Activated naive CD4-positive, alpha-beta T cell treated with anti-CD3 and anti-CD28 coated beads for 36 hours (primary cell): ENCODE measurements around the gene TRMT10B. TPM values are rescaled to one million over a fixed set of nuclear protein-coding genes. Genes with fewer than 3 reads are reported as not detected.
"Not testable (repeated sequence)": the region's sequence is repeated elsewhere in the genome, so short reads cannot be mapped to it uniquely, and the experiment has no call there.

Experiments used
- CTCF ChIA-PET: fragments of 350-600 bp; sonication (Branson Sonifier 250); formaldehyde crosslinking; loops from one replicate; lab custom pipeline; 2021; ENCODE audit warnings: antibody characterized with exemption; lab: Charles Lee
- DNase-seq: peaks from one replicate; pipeline ENCODE4 v3.0.0-alpha.2; 2020
- H3K27ac Mint-ChIP-seq: one replicate; pipeline ENCODE4 v1.8.0; 2021; ENCODE audit warnings: mild to moderate bottlenecking, mixed read lengths
- H3K27me3 Mint-ChIP-seq: one replicate; pipeline ENCODE4 v1.8.0; 2021; ENCODE audit warnings: low read depth, mixed read lengths
- H3K36me3 Mint-ChIP-seq: one replicate; pipeline ENCODE4 v1.8.0; 2021; ENCODE audit warnings: low read depth, mixed read lengths
- H3K4me1 Mint-ChIP-seq: one replicate; pipeline ENCODE4 v1.8.0; 2021; ENCODE audit warnings: low read depth, mixed read lengths
- H3K4me3 Mint-ChIP-seq: one replicate; pipeline ENCODE4 v1.8.0; 2021; ENCODE audit warnings: mild to moderate bottlenecking, moderate library complexity, mixed read lengths
- H3K9me3 Mint-ChIP-seq: one replicate; pipeline ENCODE4 v1.8.0; 2021; ENCODE audit warnings: mixed read lengths
- intact Hi-C: fragments of 100-400 bp; cut with micrococcal nuclease; formaldehyde crosslinking; loops from one replicate; pipeline ENCODE4 v1.15.1; 2023
- total RNA-seq, 2 experiments: library from RNA; stranded (reverse); gene quantifications; one replicate each; pipeline ENCODE4 v1.2.3, GENCODE V29; 2021

Gene TRMT10B
- total RNA-seq, 2 experiments from 2014 or later = 8.1 to 9.5 TPM

- DNase-seq, H3K27me3 Mint-ChIP-seq, H3K9me3 Mint-ChIP-seq, intact Hi-C loops, H3K4me3 Mint-ChIP-seq, H3K36me3 Mint-ChIP-seq, H3K27ac Mint-ChIP-seq: not testable (repeated sequence)
- H3K4me1 Mint-ChIP-seq = peaks cover 14% of the 10 kb centered on the region
- CTCF ChIA-PET = interaction anchor here (0.6 kb wide), 1 partner anchor 75 kb away, joined by 3 read pairs; no protein-coding TSS in a partner anchor
Measured at GRCh38 chr9:37809676-37810075, 56.1 kb downstream of the TRMT10B start.

GRCh38 chr9:37811906-37812476, 58.4 kb downstream of the TRMT10B start:
- intact Hi-C loops = no loop called here
- H3K27ac Mint-ChIP-seq = peak overlapping the region; percentile 32
- DNase-seq = no peak
- CTCF ChIA-PET = interaction anchor here (0.7 kb wide), 1 partner anchor 219 kb away, joined by 3 read pairs; no protein-coding TSS in a partner anchor
- H3K4me1 Mint-ChIP-seq = peaks cover 5% of the 10 kb centered on the region
- H3K4me3 Mint-ChIP-seq = no peak overlapping the region
- peaks cover 7% of the 10 kb centered on the region for H3K36me3 Mint-ChIP-seq
- no peaks in the 10 kb centered on the region for H3K27me3 Mint-ChIP-seq
- H3K9me3 Mint-ChIP-seq = no peaks in the 10 kb centered on the region

- Mint-ChIP-seq H3K4me3 (no peak overlapping the region), H3K27ac (no peak overlapping the region), H3K9me3 (no peaks in the 10 kb centered on the region), H3K27me3 (no peaks in the 10 kb centered on the region), H3K4me1 (peaks cover 6% of the 10 kb centered on the region), H3K36me3 (peaks cover 6% of the 10 kb centered on the region)
- DNase-seq = no peak
- CTCF ChIA-PET = interaction anchor here (1.0 kb wide), 1 partner anchor 18 kb away, joined by 3 read pairs; no protein-coding TSS in a partner anchor
- intact Hi-C loops = no loop called here
Measured at GRCh38 chr9:37812773-37813379, 59.3 kb downstream of the TRMT10B start.

- Mint-ChIP-seq H3K27ac (no peak overlapping the region), H3K9me3 (no peaks in the 10 kb centered on the region), H3K4me1 (peaks cover 1% of the 10 kb centered on the region), H3K36me3 (peaks cover 27% of the 10 kb centered on the region), H3K27me3 (no peaks in the 10 kb centered on the region), H3K4me3 (no peak overlapping the region)
- DNase-seq = no peak
- CTCF ChIA-PET = interaction anchor here (0.6 to 0.9 kb wide), 3 partner anchors 13 to 1244 kb away, joined by 3 to 4 read pairs (median 4); no protein-coding TSS in a partner anchor
- intact Hi-C loops = no loop called here
Measured at GRCh38 chr9:37818849-37819248, 65.2 kb downstream of the TRMT10B start.

GRCh38 chr9:37820142-37820541, 66.5 kb downstream of the TRMT10B start:
- intact Hi-C loops = no loop called here
- no peak for DNase-seq
- Mint-ChIP-seq H3K9me3 (no peaks in the 10 kb centered on the region), H3K4me3 (no peak overlapping the region), H3K27ac (no peak overlapping the region), H3K27me3 (no peaks in the 10 kb centered on the region), H3K36me3 (peaks cover 36% of the 10 kb centered on the region), H3K4me1 (peaks cover 1% of the 10 kb centered on the region)
- CTCF ChIA-PET = no interaction called here

GRCh38 chr9:37825174-37825573, 71.6 kb downstream of the TRMT10B start:
- DNase-seq, H3K27ac Mint-ChIP-seq, H3K4me1 Mint-ChIP-seq, H3K4me3 Mint-ChIP-seq, CTCF ChIA-PET, intact Hi-C loops, H3K9me3 Mint-ChIP-seq, H3K27me3 Mint-ChIP-seq: not testable (repeated sequence)
- H3K36me3 Mint-ChIP-seq = peaks cover 44% of the 10 kb centered on the region

GRCh38 chr9:37827483-37828165, 74.0 kb downstream of the TRMT10B start:
- H3K27ac Mint-ChIP-seq = no peak overlapping the region
- H3K27me3 Mint-ChIP-seq = no peaks in the 10 kb centered on the region
- DNase-seq = no peak
- no peaks in the 10 kb centered on the region for H3K4me1 Mint-ChIP-seq
- no peak overlapping the region for H3K4me3 Mint-ChIP-seq
- CTCF ChIA-PET = no interaction called here
- no peaks in the 10 kb centered on the region for H3K9me3 Mint-ChIP-seq
- intact Hi-C loops = no loop called here
- H3K36me3 Mint-ChIP-seq = peaks cover 27% of the 10 kb centered on the region

Other genes starting within 250 kb of the TRMT10B start
- 1 to 10 TPM; 1.0 to 1.1 TPM for gene FBXO10, start 177.4 kb upstream of the TRMT10B start, total RNA-seq
- 100 to 1,000 TPM; 136 to 140 TPM for gene TOMM5, start 161.2 kb upstream of the TRMT10B start, total RNA-seq
- not detected for gene FRMPD1, start 102.9 kb upstream of the TRMT10B start, total RNA-seq
- gene EXOSC3, start 31.3 kb downstream of the TRMT10B start, total RNA-seq = 10 to 100 TPM; 93.7 to 99.7 TPM
- 10 to 100 TPM in 1 of 2 experiments, 1 to 10 TPM in 1; 9.4 to 10.9 TPM for gene DCAF10, start 47.0 kb downstream of the TRMT10B start, total RNA-seq
- 10 to 100 TPM; 20.0 to 20.3 TPM for gene SLC25A51, start 150.3 kb downstream of the TRMT10B start, total RNA-seq